Ishikawa (cell line): Measurements from ENCODE around the gene MGLL.

Source experiments
- CEBPB ChIP-seq: IDR thresholded peaks from 2 replicates; pipeline ENCODE4 v1.6.1; 2012
- CREB1 ChIP-seq: IDR thresholded peaks from 2 replicates; pipeline ENCODE4 v1.6.1; 2012; ENCODE audit warnings: low read depth
- EGR1 ChIP-seq: IDR thresholded peaks from 2 replicates; pipeline ENCODE4 v1.6.1; 2012
- EP300 ChIP-seq: IDR thresholded peaks from 2 replicates; pipeline ENCODE4 v1.6.1; 2012; ENCODE audit warnings: borderline replicate concordance
- FOXM1 ChIP-seq: IDR thresholded peaks from 2 replicates; pipeline ENCODE4 v1.6.1; 2012; ENCODE audit warnings: low read depth, borderline replicate concordance
- MAX ChIP-seq: IDR thresholded peaks from 2 replicates; pipeline ENCODE4 v1.6.1; 2012
- NFIC ChIP-seq: IDR thresholded peaks from 2 replicates; pipeline ENCODE4 v1.6.1; 2012
- RAD21 ChIP-seq: IDR thresholded peaks from 2 replicates; pipeline ENCODE4 v1.6.1; 2012; ENCODE audit warnings: low read depth
- REST ChIP-seq: IDR thresholded peaks from 2 replicates; pipeline ENCODE4 v1.6.1; 2012; ENCODE audit warnings: low read depth, mild to moderate bottlenecking
- TAF1 ChIP-seq: IDR thresholded peaks from 2 replicates; pipeline ENCODE4 v1.6.1; 2012; ENCODE audit warnings: low read depth, mild to moderate bottlenecking
- TCF12 ChIP-seq: IDR thresholded peaks from 2 replicates; pipeline ENCODE4 v1.6.1; 2012; ENCODE audit warnings: low read depth
- TEAD4 ChIP-seq: IDR thresholded peaks from 2 replicates; pipeline ENCODE4 v1.6.1; 2012
- USF1 ChIP-seq: IDR thresholded peaks from 2 replicates; pipeline ENCODE4 v1.6.1; 2012
- YY1 ChIP-seq: IDR thresholded peaks from 2 replicates; pipeline ENCODE4 v1.6.1; 2012; ENCODE audit warnings: low read depth
- ZBTB7A ChIP-seq: IDR thresholded peaks from 2 replicates; pipeline ENCODE4 v1.6.1; 2012; ENCODE audit warnings: low read depth

The MGLL gene

GRCh38 chr3:127671523-127672428, 150.5 kb downstream of the MGLL start:
- TF ChIP-seq FOXM1 (no peak), ZBTB7A (peak; percentile 77; the same call in 1 of the 2 replicates), YY1 (no peak), TCF12 (no peak), NFIC (no peak), TEAD4 (no peak), CEBPB (no peak)

- no peak for TF ChIP-seq NFIC
- no peak for TF ChIP-seq EGR1
- no peak for TF ChIP-seq TCF12
- TF ChIP-seq REST: no peak
- TF ChIP-seq EP300: no peak
- TF ChIP-seq RAD21: no peak
- TF ChIP-seq YY1: no peak
These were observed 151.4 kb downstream of the MGLL start for GRCh38 chr3:127670761-127671522.

GRCh38 chr3:127670229-127670559, 152.1 kb downstream of the MGLL start:
- no peak for TF ChIP-seq TEAD4
- TF ChIP-seq YY1: no peak
- TF ChIP-seq FOXM1: no peak
- no peak for TF ChIP-seq NFIC
- no peak for TF ChIP-seq EP300
- no peak for TF ChIP-seq CREB1

GRCh38 chr3:127669541-127670228, 152.6 kb downstream of the MGLL start:
- TF ChIP-seq ZBTB7A: no peak
- no peak for TF ChIP-seq CREB1
- TF ChIP-seq EP300: no peak
- TF ChIP-seq CEBPB: no peak
- no peak for TF ChIP-seq FOXM1
- TF ChIP-seq NFIC: no peak
- TF ChIP-seq RAD21: no peak
- TF ChIP-seq EGR1: no peak
- no peak for TF ChIP-seq MAX
- TF ChIP-seq YY1: no peak
- no peak for TF ChIP-seq TEAD4
- TF ChIP-seq TCF12: no peak
- no peak for TF ChIP-seq TAF1
- TF ChIP-seq USF1: no peak
- no peak for TF ChIP-seq REST

- no peak for TF ChIP-seq NFIC
These were observed 153.4 kb downstream of the MGLL start for GRCh38 chr3:127668906-127669305.

GRCh38 chr3:127667119-127667681, 155.1 kb downstream of the MGLL start:
- TF ChIP-seq EGR1: no peak
- no peak for TF ChIP-seq ZBTB7A
- no peak for TF ChIP-seq CREB1
